Body of pancreas (tissue), 4 donors: Measurements from ENCODE around the gene LDLRAD3. TPM values are rescaled to one million over a fixed set of nuclear protein-coding genes. Genes with fewer than 3 reads are reported as not detected.

Experiments used
- ATAC-seq: fragments of 150-250 bp; one replicate; pipeline ENCODE4 v1.9.1; 2016
- DNase-seq, 4 donors: peaks; one replicate each; pipeline ENCODE4 v3.0.0-alpha.2; 2019
- H3K27ac ChIP-seq, 4 donors: fragments of 200-600 bp; sonication (generic); 1 replicate in 3 of 4; 2 replicates in 1 of 4; pipeline versions ENCODE4 v1.5.1 to v1.6.1; 2016 to 2019; ENCODE audit warnings: mild to moderate bottlenecking in 1 of 4, mixed read lengths in 1 of 4, moderate library complexity in 1 of 4
- H3K27me3 ChIP-seq, 2 donors: fragments of 200-600 bp; sonication (generic); one replicate each; pipeline ENCODE4 v1.6.0; 2016; ENCODE audit warnings: mild to moderate bottlenecking in 1 of 2
- H3K36me3 ChIP-seq, 2 donors: fragments of 200-600 bp; sonication (generic); replicated peaks in 1 of 2; 2 replicates each; pipeline ENCODE4 v1.5.1; 2016; ENCODE audit warnings: low read depth in 2 of 2; ENCODE audit not compliant: insufficient read depth in 1 of 2
- H3K4me1 ChIP-seq: fragments of 200-600 bp; sonication (generic); one replicate; pipeline ENCODE4 v1.6.0; 2016
- H3K4me3 ChIP-seq, 2 donors: fragments of 200-600 bp; sonication (generic); 1 replicate in 1 of 2; 2 replicates in 1 of 2; pipeline ENCODE4 v1.5.1; 2016 to 2019
- H3K9me3 ChIP-seq, 3 donors: fragments of 200-600 bp; sonication (generic); 1 replicate in 2 of 3; 2 replicates in 1 of 3; pipeline ENCODE4 v1.5.1; 2016
- CTCF ChIP-seq, 7 experiments: fragments of 450-650 bp in 4 of 7; fragments of 200-600 bp in 3 of 7; sonication (generic) in 3 of 7; IDR thresholded peaks; one replicate each; pipeline ENCODE4 v1.5.1; 2016 to 2019; ENCODE audit warnings: antibody characterized with exemption in 7 of 7
- POLR2A ChIP-seq, 3 donors: fragments of 450-650 bp; IDR thresholded peaks; one replicate each; pipeline ENCODE4 v1.6.1; 2016; ENCODE audit warnings: antibody characterized with exemption in 3 of 3, mild to moderate bottlenecking in 2 of 3
- WGBS, 2 donors: methylation state at CpG; one replicate each; pipeline ENCODE4 v1.1.5; 2017; 5-methylcytosine and 5-hydroxymethylcytosine counted together
- intact Hi-C: fragments of 100-400 bp; cut with DNase I; formaldehyde crosslinking; loops from one replicate; pipeline ENCODE4 v1.15.1; 2023
- total RNA-seq, 2 donors: library from RNA; depleted of rRNA; stranded (reverse); fragments of >200 nt; gene quantifications; one replicate each; pipeline ENCODE4 v1.1.0, GENCODE V29; 2016

LDLRAD3 gene
- total RNA-seq, 2 donors from 2014 or later = 5.7 to 7.9 TPM

GRCh38 chr11:36109850-36110606 is 166.2 kb downstream of the LDLRAD3 start:
- DNase-seq (no peak), ATAC-seq (no peak)
- WGBS, 2 donors = 72 to 78% methylated on average over 6 of the region's 6 CpGs
- no peak overlapping the region for H3K27ac ChIP-seq
- H3K4me1 ChIP-seq = peaks cover 8% of the 10 kb centered on the region
- H3K27me3 ChIP-seq = no peaks in the 10 kb centered on the region
- intact Hi-C loops = no loop called here
- no peaks in the 10 kb centered on the region for H3K36me3 ChIP-seq
- H3K4me3 ChIP-seq = no peak overlapping the region
- TF ChIP-seq POLR2A (IDR thresholded peaks at IDR 0.05) = no peak
- TF ChIP-seq CTCF (IDR thresholded peaks at IDR 0.05) = no peak
- peaks cover 0 to 10% (median 0%) of the 10 kb centered on the region in 3 donors for H3K9me3 ChIP-seq

- no peaks in the 10 kb centered on the region for H3K27me3 ChIP-seq
- no peak for ATAC-seq
- intact Hi-C loops = no loop called here
- DNase-seq = no peak
- WGBS, 2 donors = 59 to 60% methylated on average over 9 of the region's 9 CpGs
- no peak for TF ChIP-seq POLR2A (IDR thresholded peaks at IDR 0.05)
- no peak for TF ChIP-seq CTCF (IDR thresholded peaks at IDR 0.05)
- H3K9me3 ChIP-seq = peaks cover 0 to 10% (median 0%) of the 10 kb centered on the region in 3 donors
- H3K4me1 ChIP-seq = no peaks in the 10 kb centered on the region
- H3K36me3 ChIP-seq = no peaks in the 10 kb centered on the region
- no peak overlapping the region for H3K4me3 ChIP-seq
- H3K27ac ChIP-seq = no peak overlapping the region
Measured at GRCh38 chr11:36110668-36111410, 167.0 kb downstream of the LDLRAD3 start.

- no peak for DNase-seq
- WGBS, 2 donors = 92 to 96% methylated on average over 7 of the region's 7 CpGs
- H3K9me3 ChIP-seq = peaks cover 0 to 10% (median 0%) of the 10 kb centered on the region in 3 donors
- TF ChIP-seq CTCF (IDR thresholded peaks at IDR 0.05) (no peak), POLR2A (IDR thresholded peaks at IDR 0.05) (no peak)
- ATAC-seq = no peak
- H3K27ac ChIP-seq = no peak overlapping the region
- H3K27me3 ChIP-seq = no peaks in the 10 kb centered on the region
- no peaks in the 10 kb centered on the region for H3K36me3 ChIP-seq
- no peaks in the 10 kb centered on the region for H3K4me1 ChIP-seq
- H3K4me3 ChIP-seq = no peak overlapping the region
- intact Hi-C loops = no loop called here
Measured at GRCh38 chr11:36114095-36114494, 170.2 kb downstream of the LDLRAD3 start.

GRCh38 chr11:36115378-36115801 is 171.5 kb downstream of the LDLRAD3 start:
- DNase-seq (no peak), ATAC-seq (no peak)
- Histone ChIP-seq H3K9me3 (peaks cover 0 to 10% (median 0%) of the 10 kb centered on the region in 3 donors), H3K36me3 (no peaks in the 10 kb centered on the region), H3K27me3 (no peaks in the 10 kb centered on the region), H3K4me1 (no peaks in the 10 kb centered on the region), H3K4me3 (no peak overlapping the region), H3K27ac (no peak overlapping the region)
- WGBS, 2 donors = 93 to 95% methylated on average over 9 of the region's 9 CpGs
- intact Hi-C loops = no loop called here
- TF ChIP-seq POLR2A (IDR thresholded peaks at IDR 0.05) (no peak), CTCF (IDR thresholded peaks at IDR 0.05) (no peak)
